HG03064 (cell line): ENCODE measurements around the gene XK.

Experiments used
- ATAC-seq: cut with Tn5 transposase; IDR thresholded peaks from one replicate; pipeline ENCODE4 v1.9.1; 2021; ENCODE audit warnings: low read depth; ENCODE audit not compliant: unreplicated experiment

XK gene

DNA sequence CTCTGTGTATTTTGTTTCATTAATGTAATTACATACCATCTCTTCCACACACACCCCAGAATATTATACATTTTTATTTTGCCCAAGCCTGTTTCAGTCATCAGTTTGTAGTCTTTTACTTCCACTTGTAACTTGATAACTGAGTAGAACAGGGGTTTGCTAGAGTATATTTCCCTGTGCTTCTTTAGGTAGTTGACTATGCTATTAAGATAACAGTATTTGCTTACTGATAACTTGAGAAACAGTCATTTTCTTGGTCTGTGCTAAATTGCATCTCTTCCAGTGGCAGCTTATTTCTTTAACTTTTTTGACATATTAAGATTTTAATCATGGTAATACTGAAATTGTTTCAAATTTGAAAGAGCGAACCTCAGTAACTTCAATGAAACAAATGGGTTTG is 7.0 kb upstream of the XK start:
- no peak for ATAC-seq

DNA sequence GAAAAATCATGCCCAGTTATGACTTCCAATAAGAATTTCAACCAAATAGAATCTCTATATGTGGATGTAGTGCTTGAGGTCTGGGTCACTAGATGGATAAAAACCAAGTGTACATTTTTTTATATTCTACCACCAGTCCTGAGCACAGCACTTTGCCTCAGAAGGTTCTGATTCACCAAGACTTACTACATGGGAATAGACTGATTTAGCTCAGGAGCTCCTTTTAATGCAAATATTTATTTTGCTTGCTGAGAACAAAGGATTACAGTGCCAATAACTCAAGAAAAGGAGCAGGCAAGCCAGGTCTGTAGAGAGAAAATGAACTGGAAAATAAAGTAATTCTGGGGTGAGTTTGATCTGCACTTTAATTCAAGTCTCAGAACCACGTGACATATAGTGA is 6.4 kb upstream of the XK start:
- no peak for ATAC-seq

DNA sequence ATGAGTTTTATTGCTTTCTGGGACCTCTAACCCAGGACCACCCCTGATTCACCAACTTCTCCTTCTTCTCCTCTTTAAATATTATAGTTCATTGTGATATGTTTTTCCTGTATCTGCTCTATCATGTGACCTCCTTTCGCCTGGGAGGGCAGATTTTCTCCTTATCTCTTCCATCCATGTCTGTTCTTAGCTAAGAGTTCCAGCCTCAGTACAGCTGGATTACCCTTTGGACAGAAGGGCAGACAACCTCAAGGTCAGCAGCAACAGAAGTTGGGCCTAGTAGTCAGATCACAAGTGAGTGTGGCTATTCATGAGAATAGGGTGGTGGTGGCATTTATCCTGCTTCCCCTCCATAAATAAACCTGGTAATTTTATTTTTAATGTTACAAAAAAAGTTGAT is 5.7 kb upstream of the XK start:
- ATAC-seq, result no peak

DNA sequence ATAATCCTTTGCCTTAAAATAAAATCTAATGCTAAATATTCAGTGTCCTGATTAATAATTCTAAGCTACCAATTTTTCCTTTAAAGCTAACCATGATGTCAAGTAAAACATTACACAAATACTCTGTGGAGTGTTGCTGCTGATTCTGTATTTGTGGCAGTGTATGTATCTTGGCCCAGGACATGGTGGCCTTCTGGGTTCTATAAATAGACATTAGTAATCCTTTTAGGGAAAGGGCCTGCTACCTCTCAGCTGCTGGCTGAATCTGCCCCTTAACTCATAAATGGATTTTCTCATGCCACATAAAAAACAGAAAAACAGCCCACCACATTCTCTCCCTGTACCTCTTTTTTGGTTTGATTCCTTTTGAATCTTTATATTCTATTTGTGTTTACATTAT is 1.2 kb upstream of the XK start:
- ATAC-seq, result no peak

DNA sequence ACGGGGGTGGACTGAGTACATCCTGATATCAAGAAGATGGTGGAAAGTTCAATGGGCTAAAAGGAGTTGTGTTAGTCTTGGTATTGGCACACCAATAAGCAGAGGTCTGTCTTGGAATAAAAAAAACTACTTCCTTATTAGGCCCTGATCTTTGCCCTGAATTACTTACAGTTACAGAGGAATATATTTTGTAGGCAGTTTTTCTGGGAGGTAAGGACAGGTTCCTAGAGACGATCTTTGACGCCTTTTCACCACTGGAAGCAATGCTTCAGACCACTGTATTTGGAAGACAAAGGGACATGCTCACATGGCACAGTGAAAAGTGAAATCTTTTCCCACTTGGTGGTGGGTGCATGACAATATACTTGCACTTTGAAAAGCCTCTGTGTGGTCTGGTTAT is 618 bp upstream of the XK start:
- no peak for ATAC-seq

DNA sequence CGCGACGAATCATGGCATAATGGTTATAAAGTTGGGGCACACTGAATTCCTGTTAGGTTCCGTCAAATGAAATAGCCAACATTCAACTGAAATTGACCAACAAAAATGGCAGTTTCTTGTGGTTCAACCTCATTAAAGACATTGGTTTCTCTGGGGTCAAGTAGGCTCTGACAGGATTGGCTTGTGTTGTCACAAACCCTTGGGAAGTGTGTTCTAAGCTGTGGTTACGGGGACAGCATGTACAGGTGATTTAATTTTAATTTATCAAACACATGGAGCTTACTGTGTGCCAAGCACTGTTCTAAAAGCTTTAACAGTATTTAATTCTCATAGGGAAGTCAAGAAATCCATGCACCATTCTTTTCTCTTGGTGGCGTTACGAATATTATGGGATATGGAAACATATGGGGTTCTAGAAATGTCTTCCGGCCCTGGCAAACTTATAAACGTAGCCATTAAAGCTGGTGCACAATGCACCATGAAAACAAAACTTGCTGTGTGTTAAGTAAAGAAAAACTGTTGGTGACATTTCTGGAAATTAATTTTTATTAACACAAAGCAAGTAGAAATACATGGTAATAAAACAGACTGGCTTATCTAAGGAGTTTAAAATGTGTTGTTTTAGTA is 891 bp downstream of the XK start:
- ATAC-seq, result no peak

DNA sequence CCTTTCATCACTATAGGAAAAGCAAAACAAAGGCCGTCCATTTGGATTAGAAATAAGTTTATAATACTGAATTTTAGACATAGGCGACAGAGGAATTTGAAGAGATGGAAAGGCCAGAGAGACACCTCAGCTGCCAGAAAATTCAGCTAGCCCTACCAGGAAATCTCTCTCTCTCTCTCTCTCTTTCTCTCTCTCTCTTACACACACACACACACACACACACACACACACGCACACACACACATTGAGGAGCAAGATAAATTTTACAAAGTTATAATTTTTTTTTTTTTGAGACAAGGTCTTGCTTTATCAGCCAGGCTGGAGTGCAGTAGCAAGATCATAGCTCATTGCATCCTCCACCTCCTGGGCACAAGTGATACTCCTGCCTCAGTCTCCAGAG is 1.4 kb downstream of the XK start:
- no peak for ATAC-seq

DNA sequence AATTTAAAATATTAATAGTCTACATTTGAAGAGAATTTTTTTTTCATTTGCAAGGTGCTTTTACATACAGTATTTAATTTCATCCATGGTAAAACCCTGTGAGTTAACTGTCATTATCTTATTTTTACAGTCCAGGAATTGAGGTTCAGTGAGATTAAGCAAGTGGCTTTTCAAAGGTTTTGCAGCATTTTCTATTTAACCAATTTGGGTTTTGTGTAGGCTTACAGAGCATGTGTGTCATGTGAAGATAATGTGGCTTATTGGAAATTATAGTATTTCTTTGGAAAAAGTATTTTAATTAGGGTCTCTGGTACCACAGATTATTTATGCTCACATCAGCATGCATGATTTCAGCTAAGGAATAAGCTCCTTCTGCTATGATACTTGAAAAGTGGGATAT is 4.5 kb downstream of the XK start:
- ATAC-seq, result no peak

DNA sequence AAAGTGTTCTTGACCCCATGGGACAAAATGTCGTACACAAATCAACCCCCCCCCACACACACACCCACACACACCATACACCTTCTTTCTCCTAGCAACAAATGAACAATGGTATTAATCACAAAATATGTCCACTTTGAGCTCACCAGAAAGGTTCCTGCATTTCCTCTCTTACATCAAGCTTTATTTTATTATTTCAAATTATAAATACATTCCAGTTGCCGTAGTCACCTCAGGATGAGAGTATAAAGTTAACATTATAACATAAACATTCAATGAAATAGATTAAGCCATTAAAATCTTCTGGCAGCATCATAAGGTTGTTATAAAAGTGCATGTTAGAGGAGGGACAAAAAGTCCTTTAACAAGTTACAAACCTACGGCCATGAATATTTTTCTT is 7.3 kb downstream of the XK start:
- no peak for ATAC-seq

DNA sequence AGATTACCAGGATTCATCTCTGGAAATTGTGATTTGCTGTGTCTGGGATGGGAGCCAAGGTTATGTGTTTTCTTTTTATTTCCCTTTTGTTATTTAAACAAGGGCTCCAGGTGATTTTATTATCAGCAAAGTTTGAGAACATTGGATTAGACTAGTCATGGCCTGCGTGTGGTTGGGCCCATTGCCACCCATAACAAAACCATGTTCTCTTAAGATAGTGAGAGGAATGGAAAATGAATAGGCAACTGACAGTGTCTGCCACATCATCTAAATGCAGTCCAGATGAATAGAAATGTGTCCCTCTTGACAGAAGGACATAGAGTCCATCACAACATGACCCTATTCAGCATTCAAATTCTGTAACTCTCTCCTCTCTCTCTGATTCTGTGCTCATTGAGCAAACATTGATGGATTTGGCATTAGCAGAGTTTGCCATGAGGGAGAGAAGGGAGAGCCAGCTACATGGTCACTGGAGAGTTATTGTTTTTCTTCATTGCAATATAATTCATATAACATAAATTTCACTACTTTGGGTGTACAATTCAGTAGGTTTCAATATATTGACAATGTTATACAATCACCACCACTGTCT is 11.7 kb downstream of the XK start:
- no peak for ATAC-seq

DNA sequence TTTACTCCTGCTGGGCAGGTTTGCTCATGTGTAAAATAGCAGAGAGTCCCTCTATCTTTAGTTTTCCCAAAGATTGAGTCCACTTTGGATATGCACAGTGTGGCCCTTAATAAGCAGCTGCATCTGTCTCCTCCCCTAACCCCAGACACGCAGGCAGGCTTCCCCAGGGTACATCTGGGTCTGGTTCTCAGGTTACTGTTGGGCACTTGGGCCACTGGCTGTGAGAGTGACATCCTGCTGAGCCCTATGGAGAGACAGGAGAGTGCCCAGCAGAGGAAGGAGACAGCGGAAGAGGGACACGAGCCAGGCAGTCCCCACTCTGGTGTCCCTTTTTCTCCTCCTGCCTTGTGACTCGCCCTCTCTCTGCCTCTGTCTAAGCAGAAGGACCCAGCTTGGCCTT is 16.0 kb downstream of the XK start:
- no peak for ATAC-seq

DNA sequence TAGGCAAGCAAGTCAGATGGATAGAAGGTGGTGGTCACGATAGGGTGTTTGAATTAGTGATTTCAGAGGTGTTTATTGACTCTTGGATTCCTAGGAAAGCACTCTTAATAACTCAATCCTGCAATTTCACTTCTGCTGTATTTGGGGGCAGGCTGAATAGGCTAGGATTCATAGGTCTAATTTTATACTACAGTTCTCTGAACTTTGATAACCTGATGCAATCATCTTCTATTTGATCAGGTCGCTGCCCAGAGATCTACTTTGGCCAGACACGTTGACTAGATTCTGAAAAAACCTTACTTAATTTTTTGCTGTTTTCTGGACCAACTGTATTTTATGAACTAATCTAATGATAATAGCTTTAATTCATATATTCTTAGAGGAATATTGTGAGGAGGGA is 26.4 kb downstream of the XK start:
- ATAC-seq, result no peak

DNA sequence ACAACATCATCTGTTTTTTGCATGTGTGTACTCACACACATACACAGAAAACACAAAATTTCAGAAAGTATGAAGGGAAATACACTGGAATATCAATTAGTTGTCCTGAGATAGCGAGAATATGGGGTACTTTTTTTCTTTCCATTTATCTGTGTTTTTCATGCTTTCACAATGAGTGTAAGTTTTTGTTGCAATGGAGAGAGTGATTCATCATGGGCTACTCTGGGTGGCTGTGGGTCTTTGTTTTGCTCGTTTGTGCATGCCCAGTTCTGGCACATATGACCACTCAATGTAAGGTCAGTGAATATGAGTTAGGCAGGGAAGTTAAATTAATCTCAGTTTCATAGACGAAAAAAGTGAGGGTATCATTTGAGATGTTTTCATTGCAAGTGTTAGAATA is 26.9 kb downstream of the XK start:
- no peak for ATAC-seq

DNA sequence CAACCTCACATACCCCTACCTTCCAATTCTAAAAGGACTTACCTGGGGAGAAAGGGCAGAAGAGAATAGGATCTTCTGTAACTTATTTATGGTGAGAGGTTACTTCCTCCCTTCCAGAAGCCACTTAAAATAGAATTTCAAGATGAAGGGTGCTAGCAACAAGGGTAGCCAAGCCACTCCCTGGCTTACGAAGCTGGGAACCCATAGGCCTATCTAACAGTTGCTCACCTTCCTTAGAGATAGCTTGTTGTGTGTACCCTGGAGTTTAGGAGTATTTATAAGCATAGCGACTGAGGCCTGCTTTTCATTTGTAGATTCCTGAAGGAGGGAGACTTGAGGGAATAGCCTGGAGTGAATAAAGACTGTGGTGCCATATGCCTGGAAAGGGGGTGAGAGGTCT is 28.9 kb downstream of the XK start:
- ATAC-seq, result no peak

DNA sequence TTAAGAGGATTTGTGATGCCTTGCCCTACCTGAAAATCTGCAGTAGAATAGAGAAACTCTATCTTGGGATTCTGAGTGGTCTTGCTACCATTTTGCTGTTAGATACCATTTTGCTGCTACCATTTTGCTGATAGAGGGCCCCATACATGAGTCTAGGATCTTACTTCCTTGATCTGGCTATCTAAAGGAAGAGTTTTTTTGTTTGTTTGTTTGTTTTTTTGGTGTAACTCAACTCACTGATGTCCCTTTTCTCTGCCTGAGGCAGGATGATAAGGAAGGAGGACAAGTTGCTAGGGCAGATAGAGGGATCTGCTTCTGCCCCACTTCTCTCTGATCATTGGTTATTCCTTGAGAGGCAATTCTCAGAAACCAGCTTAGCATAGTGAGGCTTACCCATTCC is 31.0 kb downstream of the XK start:
- ATAC-seq, result no peak

DNA sequence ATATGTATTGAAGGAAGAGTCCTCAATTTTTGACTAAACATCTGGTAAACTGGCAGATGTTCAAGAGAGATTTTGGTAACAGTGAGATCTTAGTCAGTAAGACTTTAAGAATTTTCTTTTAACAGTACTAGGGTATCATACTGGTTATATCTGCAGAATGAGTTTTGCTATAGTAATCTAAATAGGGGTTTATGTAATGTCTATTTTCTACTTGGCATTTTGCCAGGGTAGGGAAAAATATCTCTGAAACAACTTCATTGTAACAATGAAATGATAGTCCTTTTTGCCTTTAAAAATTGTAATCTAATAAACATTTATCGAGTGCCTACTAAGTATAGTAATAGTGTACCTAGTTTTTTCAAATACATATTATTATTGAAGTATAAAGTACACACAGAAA is 32.1 kb downstream of the XK start:
- no peak for ATAC-seq

DNA sequence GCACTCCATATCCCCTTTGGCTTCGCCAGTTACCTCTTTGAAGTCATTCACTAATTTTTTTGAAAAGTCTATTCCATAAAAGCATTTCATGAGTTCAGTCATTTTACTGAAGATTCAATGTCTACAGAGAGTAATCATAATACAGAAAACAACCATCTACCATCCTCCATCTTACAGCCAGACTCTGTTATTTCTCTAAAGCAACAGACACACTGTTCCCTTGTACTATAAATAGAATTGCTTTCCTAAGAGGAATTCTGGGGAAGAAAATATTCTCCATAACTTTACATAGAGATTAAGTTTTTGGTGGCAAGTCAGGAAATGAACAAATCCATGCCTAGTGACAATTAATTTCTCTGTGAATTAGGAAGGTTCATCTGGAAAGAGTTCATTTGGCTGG is 37.0 kb downstream of the XK start:
- no peak for ATAC-seq

DNA sequence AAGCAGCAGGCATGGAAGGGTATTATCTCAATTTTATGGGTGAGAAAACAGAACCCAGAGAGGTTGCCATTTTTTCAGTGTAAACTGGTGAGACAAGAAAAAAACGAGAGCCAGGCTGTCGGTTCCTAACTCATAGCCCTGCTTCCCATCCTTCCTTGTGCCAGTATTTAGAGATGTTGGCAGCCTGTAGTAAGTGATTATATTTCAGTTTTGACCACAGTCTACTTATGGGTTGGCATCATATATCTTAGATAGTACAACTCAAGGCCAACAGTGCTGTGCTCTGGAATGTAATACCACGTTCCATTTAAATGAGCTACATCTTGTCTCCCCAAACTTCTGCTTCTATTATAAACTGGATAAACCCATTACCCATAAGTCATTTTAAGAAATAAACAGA is 40.8 kb downstream of the XK start:
- ATAC-seq, result no peak

DNA sequence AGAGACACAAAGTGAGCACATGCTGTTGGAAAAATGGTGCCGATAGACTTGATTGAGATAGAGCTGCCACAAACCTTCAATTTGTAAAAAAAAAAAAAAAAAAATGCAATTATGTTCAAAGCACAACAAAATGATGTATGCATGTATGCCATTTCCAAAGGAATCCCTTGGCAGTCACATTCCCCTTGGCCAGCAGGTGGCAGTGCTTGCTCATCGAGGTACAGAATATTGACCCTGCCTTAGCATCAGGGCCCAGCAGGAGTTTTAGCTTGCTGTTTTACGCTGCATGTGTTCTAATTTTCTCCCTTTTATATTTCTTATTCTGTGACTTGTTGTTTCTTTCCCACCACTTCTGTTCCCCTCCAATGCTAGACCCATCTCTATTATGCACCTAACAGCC is 59.8 kb downstream of the XK start:
- peak; percentile 57 for ATAC-seq

DNA sequence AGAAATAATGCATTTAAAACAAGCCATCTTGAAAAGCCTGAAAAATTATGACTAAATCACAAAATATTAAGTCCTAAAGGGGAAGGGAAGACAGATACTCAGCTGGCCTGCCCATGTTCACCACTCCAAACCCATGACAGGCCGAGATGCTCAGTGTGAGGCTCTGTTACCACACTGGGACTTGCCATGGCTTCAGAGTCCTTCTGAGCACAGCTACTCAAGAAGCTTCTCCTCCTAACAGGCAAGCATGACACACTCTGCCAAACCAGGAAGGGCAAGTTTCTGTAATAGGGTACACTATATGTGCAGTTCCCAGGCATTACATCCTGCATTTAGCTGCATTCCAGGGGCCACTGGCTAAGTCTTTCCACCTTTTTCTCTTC is 60.2 kb downstream of the XK start:
- ATAC-seq, result peak; percentile 38

DNA sequence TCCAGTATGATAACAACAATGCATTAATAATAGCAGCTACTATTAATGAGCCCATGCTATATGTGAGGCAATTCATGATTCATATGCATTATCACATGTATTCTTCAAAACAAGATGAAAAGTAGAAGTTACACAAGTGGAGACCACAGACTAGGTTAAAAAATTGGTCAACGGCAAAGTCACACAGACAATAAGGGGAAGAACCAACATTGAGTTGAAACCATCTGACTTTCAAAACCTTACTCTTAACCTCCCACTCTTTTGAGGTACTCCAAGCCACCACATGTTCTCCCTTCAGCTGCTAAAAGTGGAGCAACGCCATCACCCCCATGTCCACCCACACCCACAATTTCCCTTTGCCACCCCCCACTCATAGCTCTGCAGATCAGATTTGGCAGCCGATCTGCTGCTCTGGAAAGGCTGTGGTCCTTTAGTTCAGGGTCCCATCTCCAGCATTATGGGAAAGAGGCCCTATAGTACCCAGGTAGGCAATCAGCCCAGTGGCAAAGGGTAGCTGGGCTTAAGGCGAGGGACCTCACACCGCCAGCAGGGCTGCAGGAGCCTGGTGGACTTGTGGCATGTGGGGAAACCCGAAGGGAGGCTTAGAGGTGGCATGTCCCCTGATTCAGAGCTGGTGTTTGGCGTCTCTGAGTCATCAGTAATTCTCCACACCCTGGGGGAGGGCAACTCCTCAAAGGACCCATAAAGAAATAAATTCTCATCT is 60.8 kb downstream of the XK start:
- peak; percentile 89 for ATAC-seq

DNA sequence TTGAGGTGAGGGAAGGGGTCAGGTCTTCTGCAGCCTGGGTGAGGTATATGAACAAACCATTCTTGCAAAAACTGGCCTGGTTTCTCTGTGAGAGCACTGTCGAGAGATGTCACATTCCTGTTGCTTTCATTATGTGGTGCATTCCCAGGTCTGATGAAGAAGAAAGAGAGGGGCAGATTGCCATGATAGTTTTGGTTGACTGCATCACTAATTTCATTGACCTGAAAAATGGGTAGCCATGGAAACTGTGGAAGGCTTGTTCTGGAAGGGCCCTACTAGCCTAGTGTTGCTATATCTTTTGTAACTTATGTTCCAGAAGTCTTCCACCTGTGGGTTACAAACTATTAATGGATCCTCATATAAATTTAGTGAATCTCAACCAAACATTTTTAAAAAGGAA is 61.4 kb downstream of the XK start:
- no peak for ATAC-seq
